ENCODE data around the gene TYR. TPM values are rescaled to one million over a fixed set of nuclear protein-coding genes. Genes with fewer than 3 reads are reported as not detected.
"Not testable (repeated sequence)": the region's sequence is repeated elsewhere in the genome, so short reads cannot be mapped to it uniquely, and the experiment has no call there.

Gene TYR
- total and polyA plus RNA-seq, 2 donors (not counting 1 experiment from before 2014, with no cell fraction given): not detected

DNA sequence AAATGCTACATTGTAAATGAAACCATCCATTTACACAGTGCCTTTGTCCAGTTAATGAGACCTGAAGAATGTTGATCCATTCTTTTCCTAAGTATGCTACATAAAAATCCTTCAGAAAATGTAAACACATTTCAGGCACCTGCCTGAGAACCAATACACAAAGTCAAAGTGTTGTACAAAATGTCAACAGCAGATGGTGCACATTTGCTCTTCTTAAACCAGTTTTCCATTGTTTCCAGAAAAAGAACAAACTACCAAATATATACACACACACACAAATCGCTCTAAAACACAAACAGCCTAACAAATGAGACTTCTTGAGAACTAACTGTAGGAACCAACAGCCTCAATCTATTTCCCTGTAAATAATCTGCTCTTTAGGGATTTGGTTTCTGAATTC lies 156.0 kb downstream of the TYR start:
- not testable (repeated sequence) for H3K4me1 ChIP-seq (ENCODE audit: control insufficient read depth, extremely low read depth, insufficient read depth, low read length); H3K4me3 ChIP-seq (replicated peaks in 1 of 4; ENCODE audit: control extremely low read depth in 1 of 4, insufficient read depth in 1 of 4, low read depth in 3 of 4, low read length in 4 of 4); H3K79me2 ChIP-seq (ENCODE audit: control insufficient read depth, insufficient read depth, low read length); H3K9ac ChIP-seq (ENCODE audit: insufficient read depth, low read length); H3K27me3 ChIP-seq (ENCODE audit: control insufficient read depth, insufficient read depth, low read length); H3K4me2 ChIP-seq (ENCODE audit: extremely low read depth, insufficient read depth, low read length); H4K20me1 ChIP-seq (ENCODE audit: control insufficient read depth, extremely low read depth, insufficient read depth, low read length); H3K36me3 ChIP-seq (ENCODE audit: control insufficient read depth, insufficient read depth, low read length); H3K9me3 ChIP-seq (ENCODE audit: control insufficient read depth, insufficient read depth, low read depth, low read length); H3K27ac ChIP-seq (ENCODE audit: insufficient read depth, low read length); H2AFZ ChIP-seq (ENCODE audit: low read length)
- TF ChIP-seq, protein P1, sequence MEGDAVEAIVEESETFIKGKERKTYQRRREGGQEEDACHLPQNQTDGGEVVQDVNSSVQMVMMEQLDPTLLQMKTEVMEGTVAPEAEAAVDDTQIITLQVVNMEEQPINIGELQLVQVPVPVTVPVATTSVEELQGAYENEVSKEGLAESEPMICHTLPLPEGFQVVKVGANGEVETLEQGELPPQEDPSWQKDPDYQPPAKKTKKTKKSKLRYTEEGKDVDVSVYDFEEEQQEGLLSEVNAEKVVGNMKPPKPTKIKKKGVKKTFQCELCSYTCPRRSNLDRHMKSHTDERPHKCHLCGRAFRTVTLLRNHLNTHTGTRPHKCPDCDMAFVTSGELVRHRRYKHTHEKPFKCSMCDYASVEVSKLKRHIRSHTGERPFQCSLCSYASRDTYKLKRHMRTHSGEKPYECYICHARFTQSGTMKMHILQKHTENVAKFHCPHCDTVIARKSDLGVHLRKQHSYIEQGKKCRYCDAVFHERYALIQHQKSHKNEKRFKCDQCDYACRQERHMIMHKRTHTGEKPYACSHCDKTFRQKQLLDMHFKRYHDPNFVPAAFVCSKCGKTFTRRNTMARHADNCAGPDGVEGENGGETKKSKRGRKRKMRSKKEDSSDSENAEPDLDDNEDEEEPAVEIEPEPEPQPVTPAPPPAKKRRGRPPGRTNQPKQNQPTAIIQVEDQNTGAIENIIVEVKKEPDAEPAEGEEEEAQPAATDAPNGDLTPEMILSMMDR (conservative IDR thresholded peaks at IDR 0.05 in 1 of 2, IDR thresholded peaks at IDR 0.05 in 1 of 2; ENCODE audit: low read depth in 1 of 2, low read length in 2 of 2): peak; percentile 39 to 40
- DNase-seq (ENCODE audit: low read depth in 2 of 2): peak; percentile 26 to 37

DNA sequence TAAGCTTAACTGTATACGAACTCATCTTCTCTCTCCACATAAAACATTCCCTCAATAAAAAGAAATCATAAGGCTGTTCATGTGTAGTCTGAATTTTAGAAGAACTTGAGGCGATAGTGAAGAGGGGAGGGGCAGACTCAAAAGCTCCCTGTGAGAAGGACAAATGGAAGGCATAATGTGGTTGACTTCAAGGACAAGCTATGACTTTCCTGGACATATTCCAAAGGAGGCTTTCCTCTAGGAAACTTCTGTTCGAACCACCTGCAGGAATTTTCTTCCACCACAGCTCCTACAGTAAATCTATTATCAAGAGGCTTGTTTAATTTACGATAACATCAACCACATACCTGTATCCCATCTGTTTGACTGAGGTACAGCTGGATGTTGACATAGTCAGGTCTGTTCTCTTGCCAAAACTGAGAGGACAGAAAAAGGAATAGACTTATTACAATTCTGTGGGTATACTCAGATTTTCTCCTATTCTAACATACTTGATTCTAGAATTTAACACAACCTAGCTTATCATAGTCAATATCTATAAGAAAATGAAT lies 159.5 kb downstream of the TYR start:
- not testable (repeated sequence) for H3K4me3 ChIP-seq (replicated peaks in 1 of 4; ENCODE audit: control extremely low read depth in 1 of 4, insufficient read depth in 1 of 4, low read depth in 3 of 4, low read length in 4 of 4); H4K20me1 ChIP-seq (ENCODE audit: control insufficient read depth, extremely low read depth, insufficient read depth, low read length); H3K9ac ChIP-seq (ENCODE audit: insufficient read depth, low read length); H3K4me2 ChIP-seq (ENCODE audit: extremely low read depth, insufficient read depth, low read length); H3K4me1 ChIP-seq (ENCODE audit: control insufficient read depth, extremely low read depth, insufficient read depth, low read length); H3K27me3 ChIP-seq (ENCODE audit: control insufficient read depth, insufficient read depth, low read length); H3K9me3 ChIP-seq (ENCODE audit: control insufficient read depth, insufficient read depth, low read depth, low read length); H2AFZ ChIP-seq (ENCODE audit: low read length); H3K36me3 ChIP-seq (ENCODE audit: control insufficient read depth, insufficient read depth, low read length); H3K27ac ChIP-seq (ENCODE audit: insufficient read depth, low read length); H3K79me2 ChIP-seq (ENCODE audit: control insufficient read depth, insufficient read depth, low read length)
- DNase-seq (ENCODE audit: low read depth in 2 of 2): peak in 1 of 2 donors; percentile 85

DNA sequence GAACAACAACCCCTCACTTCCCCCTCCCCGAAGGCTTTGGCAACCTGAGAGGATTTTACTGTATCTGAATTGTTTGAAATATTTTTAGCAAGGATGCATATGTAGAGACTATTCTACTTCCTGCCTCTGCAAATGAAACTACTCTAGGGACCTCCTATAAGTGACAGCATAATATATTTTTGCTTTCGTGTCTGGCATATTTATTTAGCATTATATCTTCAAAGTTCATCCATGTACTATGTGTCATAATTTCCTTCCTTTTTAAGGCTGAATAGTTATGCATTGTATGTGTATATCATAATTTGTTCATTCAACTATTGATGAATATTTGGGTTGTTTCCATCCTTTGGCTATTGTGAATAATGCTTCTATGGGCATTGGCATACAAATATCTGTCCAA lies 160.4 kb downstream of the TYR start:
- not testable (repeated sequence) for DNase-seq (ENCODE audit: low read depth in 2 of 2); H3K9ac ChIP-seq (ENCODE audit: insufficient read depth, low read length); H3K4me3 ChIP-seq (replicated peaks in 1 of 4; ENCODE audit: control extremely low read depth in 1 of 4, insufficient read depth in 1 of 4, low read depth in 3 of 4, low read length in 4 of 4); H3K4me1 ChIP-seq (ENCODE audit: control insufficient read depth, extremely low read depth, insufficient read depth, low read length); H3K4me2 ChIP-seq (ENCODE audit: extremely low read depth, insufficient read depth, low read length); H3K27ac ChIP-seq (ENCODE audit: insufficient read depth, low read length); H3K36me3 ChIP-seq (ENCODE audit: control insufficient read depth, insufficient read depth, low read length); H3K9me3 ChIP-seq (ENCODE audit: control insufficient read depth, insufficient read depth, low read depth, low read length); H4K20me1 ChIP-seq (ENCODE audit: control insufficient read depth, extremely low read depth, insufficient read depth, low read length); H3K27me3 ChIP-seq (ENCODE audit: control insufficient read depth, insufficient read depth, low read length); H3K79me2 ChIP-seq (ENCODE audit: control insufficient read depth, insufficient read depth, low read length); H2AFZ ChIP-seq (ENCODE audit: low read length)

DNA sequence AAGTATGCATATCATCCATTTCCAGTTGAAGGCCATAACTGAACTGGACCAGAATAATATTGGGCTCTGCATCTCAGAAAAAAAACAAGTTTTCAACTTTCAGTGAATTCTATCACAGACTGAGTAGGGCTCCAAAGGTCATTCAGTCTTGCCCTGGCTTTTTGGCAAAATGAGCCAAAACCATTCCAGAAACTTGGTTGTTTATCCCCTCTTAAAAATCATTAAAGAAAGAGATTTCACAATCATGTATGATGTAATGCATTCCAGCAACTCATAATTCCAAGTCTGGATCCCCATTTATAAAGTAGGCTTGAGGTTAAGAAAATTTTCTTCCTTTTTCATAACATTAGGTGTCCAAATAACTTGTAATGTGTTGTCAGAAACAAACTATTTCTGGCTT lies 162.8 kb downstream of the TYR start:
- H3K4me1 ChIP-seq (ENCODE audit: control insufficient read depth, extremely low read depth, insufficient read depth, low read length); H3K9ac ChIP-seq (ENCODE audit: insufficient read depth, low read length); H2AFZ ChIP-seq (ENCODE audit: low read length); H3K9me3 ChIP-seq (ENCODE audit: control insufficient read depth, insufficient read depth, low read depth, low read length); H4K20me1 ChIP-seq (ENCODE audit: control insufficient read depth, extremely low read depth, insufficient read depth, low read length); H3K4me3 ChIP-seq (replicated peaks in 1 of 4; ENCODE audit: control extremely low read depth in 1 of 4, insufficient read depth in 1 of 4, low read depth in 3 of 4, low read length in 4 of 4); H3K27me3 ChIP-seq (ENCODE audit: control insufficient read depth, insufficient read depth, low read length); H3K79me2 ChIP-seq (ENCODE audit: control insufficient read depth, insufficient read depth, low read length); H3K27ac ChIP-seq (ENCODE audit: insufficient read depth, low read length); H3K4me2 ChIP-seq (ENCODE audit: extremely low read depth, insufficient read depth, low read length); H3K36me3 ChIP-seq (ENCODE audit: control insufficient read depth, insufficient read depth, low read length): not testable (repeated sequence)
- DNase-seq (ENCODE audit: low read depth in 2 of 2): peak; percentile 58 to 80

DNA sequence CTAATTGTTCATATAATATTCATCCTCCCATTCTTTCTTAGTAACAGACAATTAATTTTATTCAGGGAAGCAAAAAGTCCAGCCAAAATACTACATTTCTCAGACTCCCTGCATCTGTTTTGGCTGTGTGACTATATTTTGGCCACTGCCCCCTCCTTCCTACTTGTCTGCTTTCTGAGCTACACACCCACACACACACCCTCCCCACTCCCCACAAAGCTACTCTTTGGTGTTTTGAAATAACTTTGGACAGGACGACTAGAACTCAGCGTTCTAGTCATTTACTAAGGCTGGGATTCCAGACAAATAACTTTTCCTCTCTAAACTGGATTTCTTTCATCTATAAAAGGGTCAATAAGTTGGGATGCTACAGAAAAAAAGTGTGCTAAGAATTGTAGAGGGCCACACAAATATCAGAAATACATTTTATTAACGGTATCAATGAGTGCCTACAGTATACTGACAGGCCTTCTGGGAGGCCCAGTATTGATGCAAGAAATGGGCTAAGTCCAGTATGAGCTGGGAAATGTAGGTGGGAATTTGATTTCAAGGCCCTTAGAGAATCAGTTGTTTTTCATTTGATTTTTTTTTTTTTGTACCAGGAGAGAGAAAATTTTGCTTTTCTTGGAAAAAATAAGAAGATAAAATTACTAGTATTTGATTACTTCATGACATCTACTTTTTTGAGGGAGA lies 165.4 kb downstream of the TYR start:
- peak; percentile 46 to 85 for DNase-seq (ENCODE audit: low read depth in 2 of 2)
- not testable (repeated sequence) for H2AFZ ChIP-seq (ENCODE audit: low read length); H3K36me3 ChIP-seq (ENCODE audit: control insufficient read depth, insufficient read depth, low read length); H3K79me2 ChIP-seq (ENCODE audit: control insufficient read depth, insufficient read depth, low read length); H3K4me1 ChIP-seq (ENCODE audit: control insufficient read depth, extremely low read depth, insufficient read depth, low read length); H3K27ac ChIP-seq (ENCODE audit: insufficient read depth, low read length); H3K9ac ChIP-seq (ENCODE audit: insufficient read depth, low read length); H3K27me3 ChIP-seq (ENCODE audit: control insufficient read depth, insufficient read depth, low read length); H4K20me1 ChIP-seq (ENCODE audit: control insufficient read depth, extremely low read depth, insufficient read depth, low read length); H3K9me3 ChIP-seq (ENCODE audit: control insufficient read depth, insufficient read depth, low read depth, low read length); H3K4me3 ChIP-seq (replicated peaks in 1 of 4; ENCODE audit: control extremely low read depth in 1 of 4, insufficient read depth in 1 of 4, low read depth in 3 of 4, low read length in 4 of 4); H3K4me2 ChIP-seq (ENCODE audit: extremely low read depth, insufficient read depth, low read length)
